Measurements from ENCODE around the gene SDK1.

Gene SDK1

DNA sequence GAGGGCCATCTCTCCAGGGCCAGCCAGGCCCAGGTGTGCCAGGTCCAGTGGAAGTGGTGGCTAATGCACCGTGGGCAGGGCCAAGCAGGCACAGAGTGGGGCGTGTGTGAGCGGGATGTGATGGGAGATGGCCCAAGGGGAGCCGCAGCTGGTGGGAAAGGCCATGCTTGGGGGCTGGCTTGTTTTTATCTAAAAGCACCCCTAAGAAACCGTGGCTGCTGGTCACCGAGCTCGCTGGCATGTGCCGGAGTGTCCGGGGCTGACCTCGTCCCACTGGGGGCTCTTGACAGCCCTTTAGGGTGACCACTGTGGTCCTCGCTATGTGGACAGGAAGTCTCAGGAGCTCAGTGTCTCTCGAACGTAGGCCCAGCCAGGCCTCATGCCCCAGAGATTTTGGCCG, 798.6 kb downstream of the SDK1 start:
- no peak for DNase-seq

GRCh38 chr7:4100148-4100547, 799.1 kb downstream of the SDK1 start:
- no peak for DNase-seq

DNA sequence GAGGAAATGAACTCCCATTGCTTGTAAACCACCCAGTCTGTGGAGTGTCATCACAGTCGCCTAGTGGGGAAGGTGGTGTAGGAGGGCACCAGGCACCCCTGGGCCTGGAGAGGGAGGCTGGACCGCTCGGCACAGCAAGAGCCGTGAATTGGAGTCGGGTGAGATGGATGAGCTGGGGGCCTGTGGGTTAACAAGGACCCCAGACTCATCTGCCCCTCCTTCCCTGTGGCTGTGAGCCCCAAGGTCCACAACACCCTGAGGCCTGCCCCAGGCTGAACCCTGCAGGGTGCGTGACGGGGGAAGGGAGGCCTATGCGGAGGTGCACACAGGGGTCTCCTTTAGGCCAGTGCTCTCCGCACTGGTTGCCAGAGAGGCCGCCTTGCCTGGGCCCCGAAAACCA, 799.6 kb downstream of the SDK1 start:
- DNase-seq = no peak

GRCh38 chr7:4102231-4102841, 801.3 kb downstream of the SDK1 start:
- DNase-seq = no peak

GRCh38 chr7:4103352-4104091, 802.5 kb downstream of the SDK1 start:
- DNase-seq = no peak

GRCh38 chr7:4107839-4108238, 806.8 kb downstream of the SDK1 start:
- no peak for DNase-seq

DNA sequence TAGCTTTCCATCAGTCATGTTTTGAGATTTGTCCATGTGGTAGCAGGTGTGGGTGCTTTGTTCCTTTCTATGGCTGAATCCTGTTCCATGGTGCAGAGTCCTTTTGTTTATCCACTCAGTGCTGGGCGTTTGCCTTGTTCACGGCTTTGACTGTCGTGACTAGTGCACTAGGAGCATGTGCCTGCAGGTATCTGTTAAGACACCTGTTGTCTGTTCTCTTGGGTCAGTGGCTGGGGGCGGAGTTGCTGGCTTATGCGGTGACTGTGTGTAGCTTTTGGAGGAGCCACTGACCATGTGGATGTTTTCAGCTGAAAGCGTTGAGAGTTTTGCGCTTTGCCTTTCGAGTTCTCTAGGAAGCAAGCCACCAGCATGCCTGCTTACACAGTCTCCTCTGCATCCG, 807.9 kb downstream of the SDK1 start:
- no peak for DNase-seq

DNA sequence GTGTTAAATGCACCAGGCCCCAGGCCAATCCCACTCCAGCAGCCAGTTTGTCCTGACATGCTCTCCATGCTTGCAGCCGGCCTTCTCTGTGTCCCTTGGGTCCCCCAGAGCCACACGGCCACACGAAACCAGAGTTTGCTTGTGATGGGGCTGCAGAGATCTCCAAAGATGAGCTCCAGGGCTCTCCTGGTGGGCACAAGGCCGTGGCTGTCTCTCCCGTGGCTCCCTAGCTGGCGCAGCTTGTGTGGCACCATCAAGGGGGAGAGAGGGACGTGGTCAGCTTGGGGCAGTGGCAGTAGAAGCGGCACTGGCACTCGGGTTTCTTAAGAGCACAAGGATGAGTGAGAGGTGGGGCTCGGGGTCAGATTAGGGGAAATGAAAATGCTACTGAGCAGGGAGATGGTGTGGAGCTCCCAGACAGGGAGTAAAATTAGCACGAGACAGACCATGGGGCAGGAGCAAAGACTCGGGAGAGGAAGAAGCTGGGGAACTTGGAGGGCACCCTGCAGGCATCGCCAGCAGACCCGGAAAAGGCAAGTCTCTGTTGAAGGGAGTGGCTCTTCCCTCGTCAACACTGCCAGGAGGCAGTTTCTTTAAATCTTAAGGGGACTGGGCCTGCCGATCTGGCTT, 808.5 kb downstream of the SDK1 start:
- DNase-seq = no peak

- no peak for DNase-seq
Observed at GRCh38 chr7:4110438-4110837, 809.4 kb downstream of the SDK1 start.

DNA sequence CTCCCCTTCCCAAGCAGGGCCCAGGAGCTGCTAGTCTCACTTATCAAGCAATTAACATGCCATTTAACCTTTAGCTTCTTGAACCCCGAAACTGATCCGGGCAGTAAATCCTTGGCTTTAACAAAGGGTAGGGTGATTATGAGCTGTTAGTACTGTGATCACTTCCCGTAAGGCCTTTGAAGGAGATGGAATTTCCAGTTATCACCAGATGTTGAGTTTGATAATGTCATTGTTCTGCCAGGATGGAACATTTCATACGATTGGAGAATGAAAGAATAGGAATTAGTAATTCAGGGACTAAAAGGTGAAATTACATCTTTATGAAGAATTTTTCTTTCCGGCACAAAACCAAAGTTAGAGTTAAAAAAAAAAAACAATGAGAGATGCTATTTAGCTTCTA, 810.1 kb downstream of the SDK1 start:
- no peak for DNase-seq

DNA sequence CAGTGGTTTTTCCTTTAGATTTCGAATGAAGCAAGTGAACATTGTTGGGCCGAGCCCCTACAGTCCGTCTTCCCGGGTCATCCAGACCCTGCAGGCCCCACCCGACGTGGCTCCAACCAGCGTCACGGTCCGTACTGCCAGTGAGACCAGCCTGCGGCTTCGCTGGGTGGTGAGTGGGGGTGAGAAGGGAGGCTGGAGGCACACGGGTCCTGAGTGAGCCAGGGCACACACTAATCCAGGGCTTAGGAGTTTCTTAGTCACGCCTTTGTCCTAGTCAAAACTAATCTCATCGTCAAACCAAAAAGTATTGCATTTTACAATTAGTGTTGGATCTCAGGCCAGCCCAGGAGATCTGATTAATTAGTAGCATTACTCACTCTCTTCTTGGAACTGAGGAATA, 812.2 kb downstream of the SDK1 start:
- no peak for DNase-seq

- DNase-seq = no peak
Observed at GRCh38 chr7:4113976-4114375, 812.9 kb downstream of the SDK1 start.

DNA sequence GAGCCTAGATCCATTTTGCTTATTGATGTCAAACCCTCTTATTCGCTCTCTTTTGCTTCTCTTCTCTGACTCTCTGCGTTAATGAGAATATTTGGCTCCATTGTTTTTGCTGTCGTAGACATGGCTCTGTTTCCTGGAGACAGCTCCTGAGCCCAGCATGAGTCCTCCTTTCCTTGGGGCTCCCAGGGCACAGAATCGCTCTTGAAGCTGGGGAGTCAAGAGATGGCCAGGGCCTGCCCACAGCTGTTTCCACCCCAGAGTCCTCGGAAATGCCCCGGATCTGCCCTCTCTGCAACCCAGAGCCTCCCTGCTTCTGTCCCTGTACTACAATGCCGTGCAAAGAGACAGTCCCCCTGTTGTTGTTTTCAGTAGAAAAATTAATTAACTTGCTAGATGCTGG, 814.4 kb downstream of the SDK1 start:
- DNase-seq = no peak

DNA sequence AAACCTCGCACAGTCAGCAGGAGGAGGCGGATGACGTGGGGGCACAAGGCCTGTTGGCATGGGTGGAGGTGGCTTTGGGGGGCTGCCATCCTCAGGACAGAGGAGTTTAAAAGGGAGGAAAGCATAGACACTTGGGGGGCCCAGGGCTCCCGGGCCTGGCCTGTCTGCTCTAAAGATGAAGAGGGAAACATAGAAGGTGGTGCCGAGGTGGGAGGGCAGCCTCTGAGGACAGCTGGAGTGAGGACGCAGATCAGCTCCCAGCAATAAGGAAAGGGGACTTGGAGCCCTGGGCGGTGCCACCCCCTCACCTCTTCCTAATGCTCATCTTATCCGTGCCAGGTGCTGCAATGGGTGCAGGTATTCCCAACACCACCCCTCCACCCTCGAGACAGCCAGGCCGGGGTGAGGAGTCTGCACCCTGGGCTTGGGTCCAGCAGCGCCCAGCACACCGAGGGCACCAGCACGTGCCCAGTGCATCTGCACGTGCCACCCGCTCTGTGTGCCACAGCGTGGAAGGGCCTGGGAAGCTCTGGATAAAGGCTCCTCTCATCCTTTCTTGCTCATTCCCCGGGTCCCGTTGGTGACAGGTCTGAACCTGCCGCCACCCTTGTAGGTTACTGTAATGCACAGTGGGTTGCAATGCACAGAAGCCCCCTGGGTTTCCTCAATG, 815.0 kb downstream of the SDK1 start:
- DNase-seq = no peak

DNA sequence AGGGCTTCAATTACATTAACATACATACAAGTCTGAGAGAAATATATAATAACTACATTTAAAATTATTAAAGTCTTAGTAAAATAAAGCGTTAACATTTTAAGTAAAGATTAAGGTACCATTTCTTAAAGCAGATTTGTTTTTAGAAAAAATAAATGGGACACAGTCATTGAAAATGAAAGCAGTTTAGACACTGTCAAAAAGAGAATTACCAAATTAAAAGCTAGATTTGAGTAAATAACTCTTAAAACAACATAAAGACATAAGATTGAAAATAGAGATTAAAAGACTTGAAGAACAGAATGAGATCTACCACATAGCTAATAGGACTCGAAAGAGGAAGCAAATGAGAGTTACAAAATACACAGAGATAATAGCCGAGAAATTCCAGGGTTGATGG, 818.8 kb downstream of the SDK1 start:
- DNase-seq = no peak

GRCh38 chr7:4123346-4123745, 822.3 kb downstream of the SDK1 start:
- DNase-seq = no peak

- no peak for DNase-seq
Observed at GRCh38 chr7:4123823-4124222, 822.8 kb downstream of the SDK1 start.

- DNase-seq = no peak
Observed at GRCh38 chr7:4124556-4125477, 823.8 kb downstream of the SDK1 start.

GRCh38 chr7:4127909-4128560, 827.0 kb downstream of the SDK1 start:
- DNase-seq = peak; percentile 6

DNA sequence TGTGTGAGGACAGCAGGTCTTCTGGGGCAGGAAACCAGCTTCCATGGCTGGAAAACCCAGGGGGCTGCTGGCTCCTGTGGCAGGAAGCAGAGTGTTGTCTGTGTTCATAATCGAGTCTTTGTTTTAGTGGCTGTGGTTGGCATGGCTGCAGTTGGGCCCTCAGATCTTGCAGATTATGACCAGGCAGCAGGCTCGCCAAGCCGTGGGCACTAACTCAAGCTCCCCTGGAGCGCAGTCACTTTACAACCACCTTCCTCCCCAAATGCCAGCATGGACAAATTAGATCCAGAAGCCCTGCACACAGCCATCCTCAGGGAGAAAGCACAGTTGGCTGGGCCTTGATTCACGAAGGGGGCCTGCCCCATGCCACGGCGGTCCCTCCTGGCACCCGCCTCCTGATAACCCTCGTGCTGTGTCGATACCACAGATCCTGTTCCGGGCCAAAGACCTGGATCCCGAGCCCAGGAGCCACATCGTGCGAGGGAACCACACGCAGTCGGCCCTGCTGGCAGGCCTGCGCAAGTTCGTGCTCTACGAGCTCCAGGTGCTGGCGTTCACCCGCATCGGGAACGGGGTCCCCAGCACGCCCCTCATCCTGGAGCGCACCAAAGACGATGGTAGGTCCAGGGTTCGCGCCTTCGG, 828.5 kb downstream of the SDK1 start:
- no peak for DNase-seq

DNA sequence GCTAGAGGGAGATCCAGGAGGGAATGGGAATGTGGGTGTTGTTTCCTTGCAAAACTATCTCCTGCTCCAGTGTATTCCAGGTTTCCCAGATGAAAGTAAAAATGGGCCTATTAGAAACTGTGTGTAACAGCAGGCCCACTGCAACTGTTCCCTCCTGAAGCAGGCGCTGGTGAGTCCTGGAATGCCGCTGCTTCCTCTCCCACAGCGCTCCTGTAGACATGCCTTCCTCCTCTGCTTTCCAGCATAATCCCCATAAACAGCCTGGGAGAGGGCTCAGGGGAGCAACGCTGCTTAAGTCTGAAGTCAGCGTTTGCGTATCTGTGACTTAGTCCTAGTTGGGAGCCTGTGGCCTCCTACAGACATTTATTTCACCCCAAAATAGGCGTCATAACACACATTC, 830.0 kb downstream of the SDK1 start:
- DNase-seq = no peak

DNA sequence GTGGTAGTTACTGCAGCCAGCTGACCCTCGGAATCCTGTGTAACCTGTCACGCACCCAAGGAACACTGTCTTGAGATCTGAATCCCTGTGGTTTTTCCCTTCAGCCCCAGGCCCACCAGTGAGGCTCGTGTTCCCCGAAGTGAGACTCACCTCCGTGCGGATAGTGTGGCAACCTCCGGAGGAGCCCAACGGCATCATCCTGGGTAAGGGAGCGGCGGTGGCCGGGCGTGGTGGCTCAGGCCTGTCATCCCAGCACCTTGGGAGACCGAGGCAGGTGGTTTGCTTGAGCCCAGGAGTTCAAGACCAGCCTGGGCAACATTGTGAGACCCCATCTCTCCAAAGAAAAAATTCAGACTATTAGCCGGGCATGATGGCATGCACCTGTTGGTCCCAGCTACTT, 831.2 kb downstream of the SDK1 start:
- no peak for DNase-seq
